Ascending aorta (tissue), 2 donors: ENCODE results near the gene TFB2M. TPM values are rescaled to one million over a fixed set of nuclear protein-coding genes. Genes with fewer than 3 reads are reported as not detected.

Experiments used
- DNase-seq, 2 donors: peaks; one replicate each; pipeline ENCODE4 v3.0.0-alpha.2; 2019; ENCODE audit warnings: low spot score in 2 of 2
- H3K27ac ChIP-seq, 2 donors: fragments of 200-600 bp; sonication (generic); one replicate each; pipeline ENCODE4 v1.5.1; 2016 to 2017; ENCODE audit warnings: mild to moderate bottlenecking in 1 of 2
- H3K27me3 ChIP-seq: fragments of 200-600 bp; sonication (generic); one replicate; pipeline ENCODE4 v1.5.1; 2017
- H3K36me3 ChIP-seq, 2 donors: fragments of 200-600 bp; sonication (generic); one replicate each; pipeline ENCODE4 v1.5.1; 2016
- H3K4me1 ChIP-seq, 2 donors: fragments of 200-600 bp; sonication (generic); one replicate each; pipeline ENCODE4 v1.5.1; 2016 to 2017; ENCODE audit warnings: mild to moderate bottlenecking in 1 of 2
- H3K4me3 ChIP-seq, 2 donors: fragments of 200-600 bp; sonication (generic); one replicate each; pipeline ENCODE4 v1.5.1; 2016 to 2017; ENCODE audit warnings: mild to moderate bottlenecking in 1 of 2
- H3K9me3 ChIP-seq, 2 donors: fragments of 200-600 bp; sonication (generic); one replicate each; pipeline ENCODE4 v1.5.1; 2016
- intact Hi-C: fragments of 100-400 bp; cut with DNase I; formaldehyde crosslinking; loops from one replicate; pipeline ENCODE4 v1.15.1; 2023
- total RNA-seq: library from RNA; depleted of rRNA; stranded (reverse); fragments of >200 nt; gene quantifications from one replicate; pipeline ENCODE4 v1.1.0, GENCODE V29; 2016
- TF ChIP-seq, protein P1 (sequence below), 3 experiments: fragments of 200-600 bp in 2 of 3; fragments of 450-650 bp in 1 of 3; sonication (generic) in 2 of 3; IDR thresholded peaks; one replicate each; pipeline ENCODE4 v1.5.1; 2016 to 2019; ENCODE audit warnings: antibody characterized with exemption in 3 of 3, mild to moderate bottlenecking in 1 of 3, moderate library complexity in 1 of 3

Gene TFB2M
- total RNA-seq, 1 donor from 2014 or later, result 1.6 TPM

DNA sequence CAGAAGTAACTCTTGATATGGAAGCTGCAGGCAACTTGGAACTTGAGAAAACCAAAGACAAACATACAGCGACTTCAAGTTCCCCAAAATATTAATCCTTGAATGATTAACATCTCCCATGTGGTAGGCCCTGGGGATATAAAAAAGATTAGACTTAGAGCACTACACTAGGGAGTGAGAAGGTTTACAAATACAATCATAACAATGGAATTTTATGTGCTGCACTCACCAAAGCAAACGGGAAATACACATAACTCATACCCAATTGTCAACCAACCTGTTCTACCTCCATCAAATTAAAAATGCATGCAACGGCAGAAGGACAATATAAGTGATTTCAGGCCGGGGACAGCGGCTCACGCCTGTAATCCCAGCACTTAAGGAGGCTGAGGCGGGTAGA, 62.7 kb downstream of the TFB2M start:
- Histone ChIP-seq H3K36me3 (no peaks in the 10 kb centered on the region), H3K27ac (no peak overlapping the region), H3K4me1 (no peaks in the 10 kb centered on the region), H3K27me3 (no peaks in the 10 kb centered on the region), H3K9me3 (no peaks in the 10 kb centered on the region), H3K4me3 (no peak overlapping the region)
- intact Hi-C loops, result no loop called here
- TF ChIP-seq, protein P1, sequence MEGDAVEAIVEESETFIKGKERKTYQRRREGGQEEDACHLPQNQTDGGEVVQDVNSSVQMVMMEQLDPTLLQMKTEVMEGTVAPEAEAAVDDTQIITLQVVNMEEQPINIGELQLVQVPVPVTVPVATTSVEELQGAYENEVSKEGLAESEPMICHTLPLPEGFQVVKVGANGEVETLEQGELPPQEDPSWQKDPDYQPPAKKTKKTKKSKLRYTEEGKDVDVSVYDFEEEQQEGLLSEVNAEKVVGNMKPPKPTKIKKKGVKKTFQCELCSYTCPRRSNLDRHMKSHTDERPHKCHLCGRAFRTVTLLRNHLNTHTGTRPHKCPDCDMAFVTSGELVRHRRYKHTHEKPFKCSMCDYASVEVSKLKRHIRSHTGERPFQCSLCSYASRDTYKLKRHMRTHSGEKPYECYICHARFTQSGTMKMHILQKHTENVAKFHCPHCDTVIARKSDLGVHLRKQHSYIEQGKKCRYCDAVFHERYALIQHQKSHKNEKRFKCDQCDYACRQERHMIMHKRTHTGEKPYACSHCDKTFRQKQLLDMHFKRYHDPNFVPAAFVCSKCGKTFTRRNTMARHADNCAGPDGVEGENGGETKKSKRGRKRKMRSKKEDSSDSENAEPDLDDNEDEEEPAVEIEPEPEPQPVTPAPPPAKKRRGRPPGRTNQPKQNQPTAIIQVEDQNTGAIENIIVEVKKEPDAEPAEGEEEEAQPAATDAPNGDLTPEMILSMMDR (IDR thresholded peaks at IDR 0.05), result no peak
- no peak for DNase-seq

DNA sequence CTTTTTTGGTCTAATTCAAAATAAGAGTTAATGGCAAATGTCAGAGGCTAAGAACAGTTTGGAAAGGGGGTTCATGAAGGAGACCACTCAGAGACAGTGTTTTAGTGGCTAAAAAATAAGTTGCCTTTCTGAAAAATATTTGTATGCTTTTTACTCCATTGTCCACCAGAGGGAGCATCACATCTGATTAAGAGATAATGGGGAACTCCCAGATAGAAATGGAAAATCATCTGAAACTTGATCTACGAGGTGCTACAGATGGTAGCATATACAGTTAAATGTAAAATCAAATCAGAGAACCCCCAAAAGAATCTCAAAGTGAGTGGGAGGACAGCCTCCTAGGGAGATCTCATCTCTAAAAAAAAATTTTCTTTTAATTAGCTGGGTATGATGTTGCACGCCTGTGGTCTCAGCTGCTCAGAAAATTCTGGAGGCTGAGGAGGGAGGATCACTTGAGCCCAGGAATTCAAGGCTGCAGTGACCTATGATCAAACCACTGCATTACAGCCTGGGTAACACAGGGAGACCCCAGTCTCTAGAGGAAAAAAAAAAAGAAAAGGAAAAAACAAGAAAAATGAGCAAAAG, 68.6 kb downstream of the TFB2M start:
- Histone ChIP-seq H3K9me3 (no peaks in the 10 kb centered on the region), H3K4me1 (no peaks in the 10 kb centered on the region), H3K4me3 (no peak overlapping the region), H3K36me3 (no peaks in the 10 kb centered on the region), H3K27me3 (no peaks in the 10 kb centered on the region), H3K27ac (no peak overlapping the region)
- TF ChIP-seq, protein P1 (IDR thresholded peaks at IDR 0.05), result peak; percentile 54 to 69 (median 58)
- no peak for DNase-seq
- intact Hi-C loops, result loop anchor here (2.0 kb wide), 1 partner anchor 201 kb away; no protein-coding TSS in a partner anchor

DNA sequence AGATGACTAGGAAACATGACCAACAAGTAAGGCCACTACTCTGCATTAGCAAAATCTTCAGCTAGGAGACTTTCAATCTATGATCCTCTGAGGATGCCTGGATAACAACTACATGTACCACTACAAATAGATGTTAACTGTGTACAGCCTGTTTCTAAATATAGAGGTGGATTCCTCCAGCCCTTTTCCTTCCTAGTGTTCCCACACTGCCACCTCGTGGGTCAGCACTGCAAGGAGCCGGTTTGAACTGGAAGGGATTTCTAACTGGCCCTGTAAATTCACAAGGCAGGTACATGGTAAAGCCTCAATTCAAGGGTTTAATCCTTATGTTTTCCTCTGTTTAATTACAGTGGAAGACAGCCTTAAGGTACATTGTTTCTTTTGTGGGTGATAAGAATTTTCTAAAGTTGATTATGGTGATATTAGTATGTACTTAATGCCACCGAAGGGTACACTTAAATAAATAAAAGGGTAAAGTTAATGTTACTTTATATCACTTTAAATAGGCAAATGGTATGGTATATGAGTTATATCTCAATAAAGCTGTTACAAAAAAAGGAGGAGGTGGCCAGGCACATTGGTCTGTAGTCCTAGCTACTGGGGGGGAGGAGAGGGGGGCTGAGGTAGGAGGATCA, 73.3 kb downstream of the TFB2M start:
- H3K4me3 ChIP-seq, result no peak overlapping the region
- DNase-seq, result no peak
- no peak overlapping the region for H3K27ac ChIP-seq

DNA sequence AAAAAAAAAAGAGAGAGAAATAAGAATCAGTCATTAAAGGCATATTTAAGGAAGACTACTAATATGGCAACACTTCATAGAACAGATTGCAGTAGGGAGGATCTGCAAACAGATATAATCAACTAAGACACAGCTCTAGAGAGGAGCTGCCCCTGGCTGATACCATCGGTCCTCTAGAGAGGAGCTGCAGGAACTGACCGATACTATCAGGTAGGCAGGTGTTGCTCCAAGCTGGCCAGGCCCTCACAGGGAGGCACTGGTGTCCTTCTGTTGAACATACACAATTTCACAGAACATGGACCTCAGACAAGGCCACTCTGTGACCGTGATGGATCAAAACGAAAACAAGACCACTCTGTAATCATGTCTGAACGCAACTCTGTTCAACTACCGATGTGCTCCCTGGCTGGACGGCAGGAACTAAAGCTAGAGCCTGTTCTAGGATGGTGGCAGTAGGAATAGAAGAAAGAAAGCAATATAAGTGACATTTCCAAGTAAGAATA, 74.5 kb downstream of the TFB2M start:
- intact Hi-C loops, result no loop called here
- H3K27ac ChIP-seq, result no peak overlapping the region
- DNase-seq, result no peak
- H3K27me3 ChIP-seq, result no peaks in the 10 kb centered on the region
- no peaks in the 10 kb centered on the region for H3K36me3 ChIP-seq
- no peaks in the 10 kb centered on the region for H3K4me1 ChIP-seq
- H3K9me3 ChIP-seq, result no peaks in the 10 kb centered on the region
- TF ChIP-seq, protein P1 (IDR thresholded peaks at IDR 0.05), result no peak
- no peak overlapping the region for H3K4me3 ChIP-seq

More for the DNA sequence above, 73.3 kb downstream of the TFB2M start:
- H3K9me3 ChIP-seq, result no peaks in the 10 kb centered on the region
- H3K27me3 ChIP-seq, result no peaks in the 10 kb centered on the region
- H3K4me1 ChIP-seq, result no peaks in the 10 kb centered on the region
- TF ChIP-seq, protein P1 (IDR thresholded peaks at IDR 0.05), result peak; percentile 20 to 80 (median 66)
- intact Hi-C loops, result no loop called here
- H3K36me3 ChIP-seq, result no peaks in the 10 kb centered on the region

Other genes with a start within 250 kb of the TFB2M start
- 0.32 TPM for gene SMYD3, start 59.0 kb downstream of the TFB2M start, total RNA-seq
- 125 TPM for gene CNST, start 195 bp upstream of the TFB2M start, total RNA-seq
- gene SCCPDH, start 158.1 kb upstream of the TFB2M start, total RNA-seq, result 8.6 TPM